Activated T-helper 1 cell treated with anti-CD3 and anti-CD28 coated beads, Interleukin-2, amount 50 U/mL, for 16 hours (primary cell): ENCODE data around the gene ZNF574.

Source experiments
- DNase-seq, 2 donors: peaks; one replicate each; pipeline ENCODE4 v3.0.0-alpha.2; 2020; ENCODE audit warnings: low read depth in 1 of 2, low spot score in 1 of 2

ZNF574 gene

DNA sequence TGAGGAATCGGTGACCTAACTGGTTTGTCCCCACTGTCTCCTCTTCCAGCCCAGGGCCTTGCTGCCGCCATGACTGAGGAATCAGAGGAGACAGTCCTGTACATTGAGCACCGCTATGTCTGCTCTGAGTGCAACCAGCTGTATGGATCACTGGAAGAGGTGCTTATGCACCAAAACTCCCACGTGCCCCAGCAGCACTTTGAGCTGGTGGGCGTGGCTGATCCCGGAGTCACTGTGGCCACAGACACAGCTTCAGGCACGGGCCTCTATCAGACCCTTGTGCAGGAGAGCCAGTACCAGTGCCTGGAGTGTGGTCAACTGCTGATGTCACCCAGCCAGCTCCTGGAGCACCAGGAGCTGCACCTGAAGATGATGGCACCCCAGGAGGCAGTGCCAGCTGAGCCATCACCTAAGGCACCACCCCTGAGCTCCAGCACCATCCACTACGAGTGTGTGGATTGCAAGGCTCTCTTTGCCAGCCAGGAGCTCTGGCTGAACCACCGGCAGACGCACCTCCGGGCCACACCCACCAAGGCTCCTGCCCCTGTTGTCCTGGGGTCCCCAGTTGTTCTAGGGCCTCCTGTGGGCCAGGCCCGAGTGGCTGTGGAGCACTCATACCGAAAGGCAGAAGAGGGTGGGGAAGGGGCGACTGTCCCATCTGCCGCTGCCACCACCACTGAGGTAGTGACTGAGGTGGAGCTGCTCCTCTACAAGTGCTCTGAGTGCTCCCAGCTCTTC lies 2.7 kb downstream of the ZNF574 start:
- DNase-seq, result no peak

- DNase-seq, result no peak
Measured at GRCh38 chr19:42079276-42079669, 3.3 kb downstream of the ZNF574 start.

DNA sequence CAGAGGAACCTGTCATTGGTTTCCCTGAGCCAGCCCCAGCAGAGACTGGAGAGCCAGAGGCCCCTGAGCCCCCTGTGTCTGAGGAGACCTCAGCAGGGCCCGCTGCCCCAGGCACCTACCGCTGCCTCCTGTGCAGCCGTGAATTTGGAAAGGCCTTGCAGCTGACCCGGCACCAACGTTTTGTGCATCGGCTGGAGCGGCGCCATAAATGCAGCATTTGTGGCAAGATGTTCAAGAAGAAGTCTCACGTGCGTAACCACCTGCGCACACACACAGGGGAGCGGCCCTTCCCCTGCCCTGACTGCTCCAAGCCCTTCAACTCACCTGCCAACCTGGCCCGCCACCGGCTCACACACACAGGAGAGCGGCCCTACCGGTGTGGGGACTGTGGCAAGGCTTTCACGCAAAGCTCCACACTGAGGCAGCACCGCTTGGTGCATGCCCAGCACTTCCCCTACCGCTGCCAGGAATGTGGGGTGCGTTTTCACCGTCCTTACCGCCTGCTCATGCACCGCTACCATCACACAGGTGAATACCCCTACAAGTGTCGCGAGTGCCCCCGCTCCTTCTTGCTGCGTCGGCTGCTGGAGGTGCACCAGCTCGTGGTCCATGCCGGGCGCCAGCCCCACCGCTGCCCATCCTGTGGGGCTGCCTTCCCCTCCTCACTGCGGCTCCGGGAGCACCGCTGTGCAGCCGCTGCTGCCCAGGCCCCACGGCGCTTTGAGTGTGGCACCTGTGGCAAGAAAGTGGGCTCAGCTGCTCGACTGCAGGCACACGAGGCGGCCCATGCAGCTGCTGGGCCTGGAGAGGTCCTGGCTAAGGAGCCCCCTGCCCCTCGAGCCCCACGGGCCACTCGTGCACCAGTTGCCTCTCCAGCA lies 4.2 kb downstream of the ZNF574 start:
- DNase-seq, result no peak

- no peak for DNase-seq
Measured at GRCh38 chr19:42080764-42081375, 4.9 kb downstream of the ZNF574 start.

DNA sequence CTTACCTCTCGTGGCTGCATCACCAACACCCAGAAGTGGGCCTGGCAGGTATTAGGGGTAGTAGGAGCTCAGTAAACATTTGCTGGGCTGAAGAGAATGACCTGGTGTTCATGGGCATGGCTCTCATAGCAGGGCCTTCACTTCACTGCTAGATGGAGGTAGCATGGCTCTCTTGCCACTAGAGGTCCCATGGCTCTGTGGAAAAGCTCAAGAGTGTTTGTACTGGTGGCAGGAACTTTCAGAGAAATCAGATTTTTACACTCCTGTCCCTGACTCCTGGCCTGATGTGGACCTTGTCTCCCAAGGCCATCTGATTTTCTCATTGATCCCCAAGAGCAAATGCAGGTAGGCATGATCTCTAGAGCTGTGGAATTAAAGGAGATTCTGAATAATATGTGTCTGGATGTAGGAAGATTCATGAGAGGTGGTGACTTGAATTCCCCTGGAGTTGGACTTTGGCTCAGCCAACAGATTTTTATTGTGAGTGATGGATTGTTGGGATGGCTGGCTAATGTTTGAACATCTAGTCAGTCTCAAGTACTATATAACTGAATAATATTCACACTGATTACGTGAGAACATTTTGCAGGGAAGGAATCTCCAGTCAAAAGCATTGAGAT lies 5.7 kb downstream of the ZNF574 start:
- DNase-seq, result no peak

DNA sequence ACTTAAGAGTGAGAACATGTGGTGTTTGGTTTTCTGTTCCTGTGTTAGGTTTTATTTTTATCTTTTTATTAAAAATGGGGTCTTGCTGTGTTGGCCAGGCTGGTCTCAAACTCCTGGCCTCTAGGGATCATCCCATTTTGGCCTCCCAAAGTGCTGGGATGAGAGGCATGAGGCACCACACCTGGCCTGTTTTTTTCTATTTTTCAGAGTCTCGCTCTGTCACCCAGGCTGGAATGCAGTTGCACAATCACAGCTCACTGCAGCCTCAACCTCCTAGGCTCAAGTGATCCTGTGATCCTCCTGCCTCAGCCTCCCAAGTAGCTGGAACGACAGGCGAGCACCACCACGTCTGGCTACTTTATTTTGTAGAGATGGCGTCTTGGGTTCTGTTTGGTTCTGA lies 7.6 kb downstream of the ZNF574 start:
- no peak for DNase-seq

GRCh38 chr19:42086188-42086736 lies 10.3 kb downstream of the ZNF574 start:
- DNase-seq, result no peak

- DNase-seq, result no peak
Measured at GRCh38 chr19:42086770-42087550, 11.0 kb downstream of the ZNF574 start.

- DNase-seq, result no peak
Measured at GRCh38 chr19:42088471-42089190, 12.7 kb downstream of the ZNF574 start.

GRCh38 chr19:42089191-42089750 lies 13.3 kb downstream of the ZNF574 start:
- DNase-seq, result no peak

- no peak for DNase-seq
Measured at GRCh38 chr19:42089772-42090171, 13.8 kb downstream of the ZNF574 start.

DNA sequence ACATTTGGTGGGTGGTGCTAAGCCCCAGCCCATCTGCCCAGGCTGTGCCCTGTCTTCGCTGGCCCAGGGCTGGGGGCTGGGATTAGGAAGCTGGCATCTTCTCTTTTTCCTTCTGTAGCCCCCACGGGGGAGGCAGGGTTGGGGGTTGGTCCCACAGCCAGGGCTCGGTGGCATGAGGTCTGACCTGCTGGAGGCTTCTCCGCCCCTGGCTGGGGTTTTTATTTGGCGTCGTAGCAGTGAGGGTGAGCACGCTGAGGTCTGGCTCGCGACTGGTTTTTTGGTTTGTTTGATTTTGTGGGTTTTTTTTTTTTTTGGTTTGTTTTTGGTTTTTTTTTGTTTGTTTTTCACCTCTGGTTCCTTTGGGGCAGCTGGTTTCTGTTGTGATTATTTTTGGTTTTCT lies 14.7 kb downstream of the ZNF574 start:
- no peak for DNase-seq

DNA sequence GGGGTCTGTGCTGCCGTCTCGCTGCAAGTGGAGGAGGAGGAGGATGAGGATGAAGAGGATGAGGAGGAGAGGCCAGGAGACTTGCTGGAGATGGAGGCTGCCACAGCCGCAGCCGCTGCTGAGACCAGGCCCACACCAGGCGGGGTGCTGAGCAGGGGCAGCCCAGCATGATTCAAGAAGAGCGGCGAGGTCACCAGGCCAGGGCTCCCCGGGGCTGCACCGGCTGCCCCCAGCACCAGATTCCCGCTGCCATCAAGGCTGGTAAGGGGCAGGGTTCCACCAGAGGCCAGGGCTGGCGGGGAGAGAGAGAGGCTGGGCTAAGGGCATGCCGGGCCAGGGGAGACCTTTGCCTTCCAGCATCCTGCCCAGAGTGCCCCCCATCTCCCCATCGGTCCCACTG lies 15.3 kb downstream of the ZNF574 start:
- no peak for DNase-seq

- no peak for DNase-seq
Measured at GRCh38 chr19:42091742-42092141, 15.8 kb downstream of the ZNF574 start.

DNA sequence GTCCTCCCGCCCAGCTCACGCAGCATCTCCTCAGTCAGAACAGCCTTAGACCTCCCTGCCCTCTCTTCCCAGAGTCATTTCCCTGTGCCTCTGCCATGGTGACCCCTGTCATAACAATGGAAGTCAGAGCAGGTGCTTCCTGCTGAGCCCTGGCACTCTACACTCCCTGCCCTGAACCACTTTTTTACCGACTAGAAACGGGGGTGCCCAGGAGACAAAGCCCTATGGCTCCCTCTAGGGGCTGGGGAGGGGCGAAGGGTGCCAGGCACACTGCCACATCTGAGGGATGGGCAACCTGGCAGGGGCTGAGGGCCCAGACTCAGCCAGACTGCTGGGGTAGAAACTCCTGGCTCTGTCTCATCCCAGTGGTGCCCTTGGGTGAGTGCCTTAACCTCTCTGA lies 16.4 kb downstream of the ZNF574 start:
- peak in 1 of 2 donors; percentile 20 for DNase-seq

GRCh38 chr19:42093505-42093904 lies 17.5 kb downstream of the ZNF574 start:
- no peak for DNase-seq

DNA sequence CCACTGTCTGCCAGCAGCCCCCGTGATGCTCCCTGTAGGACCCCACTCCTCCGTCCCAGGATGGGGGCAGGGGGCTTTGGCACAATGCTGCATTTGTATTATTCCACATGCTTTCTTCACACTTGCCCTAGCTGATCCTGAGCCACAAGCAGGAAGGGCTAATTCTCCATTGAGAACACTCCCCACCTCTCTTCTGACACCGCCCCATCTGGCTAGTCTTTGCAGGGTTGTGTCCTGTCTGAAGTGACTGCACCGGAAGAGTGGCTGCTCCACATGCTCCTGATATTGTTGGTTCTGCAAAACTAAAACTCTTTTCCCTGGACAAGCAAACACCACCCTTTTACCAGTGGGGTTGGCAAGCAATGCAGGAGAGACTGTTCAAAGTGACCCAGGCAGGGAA lies 18.0 kb downstream of the ZNF574 start:
- no peak for DNase-seq

DNA sequence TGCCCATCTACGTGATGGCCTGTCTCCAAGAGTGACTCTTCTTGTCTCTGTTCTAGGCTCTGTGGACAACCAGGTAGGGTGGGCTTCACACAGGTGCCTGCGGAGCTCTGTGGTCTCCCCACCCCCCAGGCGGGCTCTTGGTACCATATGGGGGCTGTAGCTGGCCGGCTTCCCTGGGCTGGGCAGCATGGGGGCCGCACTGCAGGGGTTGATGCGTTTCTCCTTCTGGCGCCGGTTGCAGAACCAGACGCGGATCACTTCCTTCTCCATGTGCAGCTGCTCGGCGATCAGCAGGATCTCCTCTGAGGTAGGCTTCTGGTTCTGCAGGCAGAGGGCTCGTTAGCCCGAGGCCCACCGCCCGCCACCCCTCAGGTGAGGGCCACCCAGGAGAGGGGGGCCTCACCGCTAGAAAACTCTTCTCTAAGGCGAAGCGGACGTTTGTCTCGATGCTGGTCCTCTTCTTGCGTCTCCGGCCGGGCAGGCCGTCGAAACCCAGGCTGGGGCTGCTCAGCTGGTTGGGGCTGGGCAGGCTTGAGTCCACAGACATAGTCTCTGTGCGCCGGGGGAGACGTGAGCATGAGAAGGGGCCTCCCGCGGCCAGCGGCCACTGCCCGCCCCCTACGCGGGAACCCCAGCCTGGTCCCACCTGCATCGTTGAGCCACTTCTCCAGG lies 19.3 kb downstream of the ZNF574 start:
- DNase-seq, result no peak

DNA sequence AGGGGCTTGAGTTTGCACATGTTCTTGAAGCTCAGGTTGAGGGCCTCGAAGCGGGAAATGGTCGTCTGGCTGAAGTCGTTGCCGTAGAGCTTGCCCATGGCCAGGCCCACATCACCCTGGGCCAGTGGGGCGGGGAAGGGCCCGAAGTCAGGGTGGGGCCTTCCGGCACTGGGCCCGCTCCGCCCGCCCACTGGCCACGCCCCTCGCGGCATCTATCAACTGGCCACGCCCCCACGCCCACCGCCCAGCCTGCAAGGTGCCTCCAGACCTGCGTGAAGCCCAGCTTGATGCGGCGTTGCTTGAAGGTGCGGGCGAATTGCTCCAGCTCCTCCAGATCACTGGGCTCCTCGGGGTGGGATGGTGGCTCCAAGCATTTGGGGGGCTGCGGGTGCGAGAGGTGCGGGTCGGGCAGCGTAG lies 19.9 kb downstream of the ZNF574 start:
- no peak for DNase-seq
